NCI-H460 (cell line): ENCODE measurements around the gene RIGI. TPM values are rescaled to one million over a fixed set of nuclear protein-coding genes. Genes with fewer than 3 reads are reported as not detected.
"Not testable (repeated sequence)": the region's sequence is repeated elsewhere in the genome, so short reads cannot be mapped to it uniquely, and the experiment has no call there.

Experiments
- DNase-seq: peaks from one replicate; pipeline ENCODE4 v3.0.0-alpha.2; 2016; ENCODE audit warnings: low read depth; ENCODE audit errors: extremely low read depth
- total RNA-seq: library from RNA; depleted of rRNA; stranded (reverse); fragments of >200 nt; shearing (Covaris generic); gene quantifications from 2 replicates; pipeline ENCODE4 v1.2.3, GENCODE V29; 2014; rRNA removed

RIGI gene
- total RNA-seq, 1 experiment from 2014 or later = 7.0 TPM

DNA sequence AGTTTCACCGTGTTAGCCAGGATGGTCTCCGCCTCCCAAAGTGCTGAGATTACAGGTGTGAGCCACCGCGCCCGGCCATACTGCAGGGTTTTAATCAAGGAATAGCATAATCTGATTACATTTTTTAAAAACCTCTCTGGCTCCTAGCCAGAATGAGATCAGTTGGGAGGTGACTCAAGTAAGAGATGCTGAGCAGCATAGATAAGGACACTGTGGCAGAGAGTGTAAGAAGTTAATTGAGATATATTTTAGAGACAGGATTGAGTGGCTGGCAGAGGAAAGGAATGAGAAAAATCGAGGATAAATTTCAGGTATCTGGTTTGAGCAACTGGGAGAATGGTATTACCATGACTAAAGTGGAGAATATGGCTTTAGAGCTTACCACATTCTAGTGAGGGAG lies 7.3 kb upstream of the RIGI start:
- DNase-seq = no peak

DNA sequence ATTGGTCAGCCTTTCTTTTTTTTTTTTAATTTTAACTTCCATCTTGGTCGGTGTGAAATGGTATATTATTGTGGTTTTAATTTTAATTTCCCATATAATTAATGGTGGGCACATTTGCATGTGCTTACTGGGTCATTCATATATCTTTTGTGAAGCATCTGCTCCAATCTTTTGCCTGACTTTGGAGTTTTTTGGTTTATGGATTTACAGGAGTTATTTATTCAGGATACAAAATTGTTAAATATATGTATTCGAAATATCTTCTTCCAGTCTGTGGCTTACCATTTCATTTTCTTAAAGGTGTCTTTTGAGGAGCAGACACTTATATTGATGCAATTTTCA lies 682 bp upstream of the RIGI start:
- DNase-seq = no peak

DNA sequence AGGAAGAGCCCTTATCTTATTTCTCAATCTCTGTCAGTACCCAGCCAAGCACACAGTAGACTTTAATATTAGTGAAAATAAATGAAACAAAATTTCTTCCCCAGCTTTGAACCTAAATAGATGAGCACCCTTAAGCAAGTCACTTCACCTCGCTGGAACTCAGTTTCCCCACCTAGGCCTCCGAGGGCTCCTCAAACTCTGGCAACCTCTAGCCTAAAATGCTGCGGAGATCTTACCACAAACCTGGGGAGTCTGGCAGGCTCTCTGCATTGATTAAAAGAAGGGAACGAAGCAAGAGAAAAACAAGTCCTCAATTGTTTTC lies 326 bp downstream of the RIGI start:
- no peak for DNase-seq

- DNase-seq = peak; percentile 32
Measured at GRCh38 chr9:32524892-32525708, 896 bp downstream of the RIGI start.

- not testable (repeated sequence) for DNase-seq
Measured at GRCh38 chr9:32524558-32524891, 1.5 kb downstream of the RIGI start.

- no peak for DNase-seq
Measured at GRCh38 chr9:32523910-32524309, 2.1 kb downstream of the RIGI start.

DNA sequence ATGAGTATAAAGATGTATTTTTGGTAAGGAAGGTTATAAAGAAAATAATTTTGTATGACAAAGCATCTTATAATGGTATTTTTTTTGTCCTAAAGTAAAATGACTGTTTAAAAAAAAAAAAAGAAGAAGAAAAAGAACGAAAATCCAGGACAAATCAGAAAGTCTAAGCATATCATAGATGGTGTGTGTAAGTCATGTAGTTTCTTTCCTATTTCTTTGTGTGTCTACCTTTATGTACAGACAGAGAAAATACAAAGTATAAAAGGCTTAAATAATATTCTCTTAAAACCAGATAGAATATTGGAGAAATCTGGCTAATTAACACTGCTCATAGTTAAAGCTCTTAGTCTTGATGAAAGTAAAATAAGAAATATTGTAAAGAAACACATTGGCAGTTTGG lies 7.7 kb downstream of the RIGI start:
- no peak for DNase-seq

DNA sequence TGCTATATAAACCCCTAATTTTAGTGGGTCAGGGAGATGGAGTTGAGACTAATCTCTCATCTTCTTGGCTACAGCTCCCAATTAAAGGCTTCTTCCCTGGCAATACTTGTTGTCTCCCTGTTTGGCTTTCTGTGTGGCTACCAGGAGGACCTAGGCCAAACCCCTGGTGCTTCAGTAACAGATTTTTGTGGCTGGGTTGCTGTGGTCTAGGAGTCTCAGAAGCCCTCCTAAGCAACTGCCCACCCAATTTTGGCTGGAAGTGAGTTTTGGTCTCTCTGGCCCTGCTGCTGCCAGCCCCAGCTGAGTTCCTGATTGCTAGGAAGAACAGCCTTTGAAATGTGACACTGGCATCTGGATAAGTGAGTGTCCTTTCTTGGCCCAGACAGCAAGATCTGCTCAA lies 9.8 kb downstream of the RIGI start:
- DNase-seq = no peak

- no peak for DNase-seq
Measured at GRCh38 chr9:32508728-32509127, 17.3 kb downstream of the RIGI start.

GRCh38 chr9:32503008-32503407 lies 23.0 kb downstream of the RIGI start:
- DNase-seq = no peak

- peak; percentile 63 for DNase-seq
Measured at GRCh38 chr9:32502464-32502863, 23.5 kb downstream of the RIGI start.

DNA sequence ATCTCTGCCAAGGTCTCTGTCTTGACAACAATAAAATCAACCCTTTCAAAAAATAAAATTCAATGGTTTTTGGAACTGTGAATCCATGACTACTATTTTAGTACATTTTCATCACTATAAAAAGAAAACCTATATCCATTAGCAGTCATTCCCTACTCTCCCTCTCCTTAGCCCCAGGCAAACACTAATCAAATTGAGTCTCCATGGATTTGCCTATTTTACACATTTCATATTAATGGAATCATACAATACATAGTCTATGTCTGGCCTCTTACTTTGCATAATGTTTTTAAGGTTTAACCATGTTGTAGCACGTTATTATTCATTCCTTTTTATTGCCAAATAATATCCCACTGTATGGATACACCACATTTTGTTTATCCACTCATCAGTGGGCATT lies 24.1 kb downstream of the RIGI start:
- no peak for DNase-seq

DNA sequence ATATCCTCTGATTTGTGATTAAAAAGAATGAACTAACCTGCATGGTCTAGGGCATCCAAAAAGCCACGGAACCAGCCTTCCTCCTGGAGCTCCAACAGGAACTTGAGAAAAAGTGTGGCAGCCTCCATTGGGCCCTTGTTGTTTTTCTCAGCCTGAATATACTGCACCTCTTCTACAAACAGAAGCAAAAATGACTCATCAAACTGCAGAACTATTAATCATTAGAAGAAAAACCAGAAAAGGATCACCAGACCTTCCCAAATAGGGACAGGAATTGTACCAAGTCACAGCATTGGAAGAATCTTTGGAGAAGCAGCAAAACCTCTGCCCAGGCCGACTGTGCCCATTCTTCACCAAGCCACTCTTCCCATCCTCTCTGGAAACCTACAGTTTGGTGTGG lies 25.2 kb downstream of the RIGI start:
- no peak for DNase-seq

DNA sequence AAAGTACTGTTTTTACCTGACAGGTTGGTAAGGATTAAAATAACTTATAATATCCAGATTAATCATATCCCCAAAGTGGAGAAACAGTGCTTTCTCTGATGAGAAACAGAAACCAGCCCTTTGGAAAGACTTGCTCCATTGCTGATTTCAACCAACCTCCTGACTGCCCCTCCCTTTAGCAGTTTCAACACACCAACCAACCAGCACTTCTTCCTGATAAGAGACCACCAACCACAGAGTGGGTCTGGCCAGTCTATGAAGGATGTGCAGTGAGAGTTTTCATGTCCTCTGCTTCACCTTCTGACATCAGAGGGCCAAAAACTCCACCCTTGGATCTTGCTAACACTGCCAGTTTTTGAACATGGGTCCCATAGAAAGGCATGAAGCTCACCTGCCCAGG lies 28.1 kb downstream of the RIGI start:
- DNase-seq = no peak

GRCh38 chr9:32490601-32491000 lies 35.4 kb downstream of the RIGI start:
- no peak for DNase-seq

DNA sequence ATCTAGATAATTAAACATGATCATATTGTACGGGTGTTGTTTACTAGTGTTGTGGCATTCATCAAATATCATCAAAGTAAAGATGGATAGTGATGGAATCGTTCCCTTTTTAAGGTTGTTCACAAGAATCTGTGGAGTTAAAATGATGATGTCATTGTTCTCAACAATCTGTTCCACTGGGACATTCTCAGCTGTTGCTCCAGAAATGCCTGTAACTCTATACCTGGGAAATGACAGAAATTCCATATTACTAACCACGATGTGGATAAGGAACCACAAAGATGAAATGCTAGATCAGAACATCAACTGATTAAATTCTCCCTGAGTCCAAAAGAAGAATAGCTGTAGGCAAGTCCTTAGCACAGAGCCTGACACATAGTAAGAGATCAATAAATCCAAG lies 38.0 kb downstream of the RIGI start:
- no peak for DNase-seq

DNA sequence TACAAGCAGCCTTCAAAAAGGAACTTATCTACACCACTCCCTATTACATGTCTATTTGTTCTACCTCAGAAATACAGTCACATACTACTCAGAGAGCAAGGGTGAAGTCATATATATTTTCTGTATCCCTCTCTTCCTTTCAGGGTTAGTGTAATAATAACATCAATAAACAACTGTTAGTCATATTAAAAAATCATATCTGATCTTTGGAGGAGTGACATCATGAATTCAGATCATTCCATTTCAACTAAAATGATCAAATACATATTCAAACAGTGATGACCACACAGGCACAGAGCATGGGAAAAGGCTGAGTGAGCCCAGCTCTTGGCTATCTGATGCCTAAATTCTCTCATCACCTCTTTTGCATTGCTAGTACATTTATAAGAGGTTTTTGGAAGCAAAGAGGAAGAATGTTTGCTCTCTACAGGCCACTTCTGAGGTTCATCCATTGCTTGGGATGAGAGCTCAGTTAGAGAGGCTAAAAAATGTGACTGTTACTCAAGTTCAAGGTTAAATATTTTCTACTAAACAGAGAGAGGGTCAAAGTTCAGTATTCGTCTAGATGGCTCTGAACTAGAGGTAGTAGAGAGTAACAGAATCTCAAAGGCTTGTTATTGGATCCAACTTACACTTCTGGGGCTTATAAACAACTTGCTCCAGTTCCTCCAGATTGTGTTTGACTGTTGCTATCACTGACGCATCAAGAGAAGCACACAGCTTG lies 39.0 kb downstream of the RIGI start:
- DNase-seq = no peak

GRCh38 chr9:32483343-32483742 lies 42.7 kb downstream of the RIGI start:
- DNase-seq = no peak

Other genes with a start within 250 kb of the RIGI start
- 20.3 and 20.7 TPM in 2 replicates for gene ACO1, start 141.6 kb downstream of the RIGI start, total RNA-seq
- gene SMIM27, start 26.1 kb upstream of the RIGI start, total RNA-seq = 1.4 and 11.5 TPM in 2 replicates
- gene TOPORS, start 26.4 kb upstream of the RIGI start, total RNA-seq = 17.3 and 18.7 TPM in 2 replicates
- gene NDUFB6, start 47.0 kb upstream of the RIGI start, total RNA-seq = 48.3 and 51.0 TPM in 2 replicates
- not detected in 2 replicates for gene TAF1L, start 109.5 kb upstream of the RIGI start, total RNA-seq